Left lung (tissue), 10 donors: Measurements from ENCODE around the gene GPBAR1. TPM values are rescaled to one million over a fixed set of nuclear protein-coding genes. Genes with fewer than 3 reads are reported as not detected.
"Not testable (repeated sequence)": the region's sequence is repeated elsewhere in the genome, so short reads cannot be mapped to it uniquely, and the experiment has no call there.

ENCODE experiments used
- ATAC-seq: fragments of 200-7000 bp; cut with Tn5 transposase; one replicate; pipeline ENCODE4 v1.9.1; 2020; ENCODE audit warnings: moderate library complexity
- DNase-seq, 4 donors: peaks; one replicate each; pipeline ENCODE4 v3.0.0-alpha.2; 2013 to 2020
- H3K27ac ChIP-seq, 2 donors: fragments of 200-600 bp; sonication (generic) in 1 of 2; one replicate each; pipeline versions ENCODE4 v1.5.0 to v1.8.0; 2020 to 2021
- H3K27me3 ChIP-seq, 2 donors: fragments of 200-600 bp; sonication (generic) in 1 of 2; one replicate each; pipeline versions ENCODE4 v1.5.0 to v1.8.0; 2020 to 2021
- H3K36me3 ChIP-seq, 2 donors: fragments of 200-600 bp; sonication (generic) in 1 of 2; one replicate each; pipeline versions ENCODE4 v1.5.0 to v1.8.0; 2020 to 2021
- H3K4me1 ChIP-seq, 2 donors: fragments of 200-600 bp; one replicate each; pipeline ENCODE4 v1.8.0; 2021
- H3K4me3 ChIP-seq, 2 donors: fragments of 200-600 bp; sonication (generic) in 1 of 2; one replicate each; pipeline versions ENCODE4 v1.5.0 to v1.8.0; 2020 to 2021; ENCODE audit warnings: mild to moderate bottlenecking in 1 of 2
- H3K9me3 ChIP-seq, 2 donors: fragments of 200-600 bp; sonication (generic) in 1 of 2; one replicate each; pipeline versions ENCODE4 v1.5.0 to v1.8.0; 2020 to 2021
- CTCF ChIP-seq, 2 donors: fragments of 200-600 bp; sonication (generic) in 1 of 2; IDR thresholded peaks; one replicate each; pipeline versions ENCODE4 v1.5.0 to v1.8.0; 2021; ENCODE audit warnings: antibody characterized with exemption in 2 of 2
- intact Hi-C, 2 donors: fragments of 100-400 bp; cut with DNase I; formaldehyde crosslinking; loops; one replicate each; pipeline versions ENCODE4 v1.11.2 to v1.14.2; 2022
- microRNA-seq, 2 donors: library from miRNA; unstranded; fragments of <30 nt; microRNA quantifications; one replicate each; pipeline ENCODE4, GENCODE V29; 2019
- polyA plus RNA-seq, 6 donors: library from polyadenylated mRNA; unstranded; fragments of 120-200 nt; gene quantifications; one replicate each; pipeline ENCODE4 v1.2.1, GENCODE V29; 2013; ENCODE audit not compliant: insufficient read length in 6 of 6
- total RNA-seq, 2 donors: library from RNA; stranded (reverse); fragmentation: NEBNext Ultra II Directional; extraction: Animal tissue kit (Norgen Biotek cat#: 25700); gene quantifications; one replicate each; pipeline ENCODE4 v1.2.1, GENCODE V29; 2021
- donor health status: DM: no; HTN: yes; CAD: no.
- donor health status: DM: no; HTN: no; CAD: no.

Gene GPBAR1
- total and polyA plus RNA-seq, 8 donors: 0.88 to 4.3 (median 1.3) TPM

DNA sequence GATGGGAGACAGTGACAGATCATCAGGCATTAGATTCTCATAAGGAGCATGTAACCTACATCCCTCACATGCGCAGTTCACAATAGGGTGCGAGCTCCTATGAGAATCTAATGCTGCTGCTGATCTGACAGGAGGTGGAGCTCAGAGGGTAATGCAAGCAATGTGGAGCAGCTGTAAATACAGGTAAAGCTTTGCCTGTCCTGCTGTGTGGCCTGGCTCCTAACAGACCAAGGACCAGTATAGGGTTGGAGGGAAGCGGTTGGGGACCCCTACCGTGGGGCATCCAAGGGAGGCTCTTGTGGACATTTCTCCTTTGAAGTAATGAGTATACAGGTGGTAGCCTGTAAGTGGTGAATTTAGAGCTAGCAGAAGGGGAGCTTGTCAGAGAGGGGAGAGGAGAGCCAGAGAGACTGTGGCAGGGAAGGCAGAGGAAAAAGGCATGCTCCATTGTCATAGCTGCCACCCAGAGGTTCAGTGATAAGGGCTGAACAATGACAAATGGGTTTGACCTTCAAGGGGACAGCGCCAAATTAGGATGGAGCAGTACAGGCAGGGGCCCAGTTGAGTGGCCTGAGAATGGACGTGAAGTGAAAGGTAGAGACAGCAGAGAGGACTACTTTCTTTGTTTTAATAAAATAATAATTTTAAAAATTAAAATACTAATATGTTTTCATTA is 46.7 kb downstream of the GPBAR1 start:
- intact Hi-C loops: loop anchor here in 1 of 2 donors (10.0 kb wide), 1 partner anchor 157 kb away; no protein-coding TSS in a partner anchor
- H3K4me1 ChIP-seq: peaks cover 0 to 22% of the 10 kb centered on the region in 2 donors

DNA sequence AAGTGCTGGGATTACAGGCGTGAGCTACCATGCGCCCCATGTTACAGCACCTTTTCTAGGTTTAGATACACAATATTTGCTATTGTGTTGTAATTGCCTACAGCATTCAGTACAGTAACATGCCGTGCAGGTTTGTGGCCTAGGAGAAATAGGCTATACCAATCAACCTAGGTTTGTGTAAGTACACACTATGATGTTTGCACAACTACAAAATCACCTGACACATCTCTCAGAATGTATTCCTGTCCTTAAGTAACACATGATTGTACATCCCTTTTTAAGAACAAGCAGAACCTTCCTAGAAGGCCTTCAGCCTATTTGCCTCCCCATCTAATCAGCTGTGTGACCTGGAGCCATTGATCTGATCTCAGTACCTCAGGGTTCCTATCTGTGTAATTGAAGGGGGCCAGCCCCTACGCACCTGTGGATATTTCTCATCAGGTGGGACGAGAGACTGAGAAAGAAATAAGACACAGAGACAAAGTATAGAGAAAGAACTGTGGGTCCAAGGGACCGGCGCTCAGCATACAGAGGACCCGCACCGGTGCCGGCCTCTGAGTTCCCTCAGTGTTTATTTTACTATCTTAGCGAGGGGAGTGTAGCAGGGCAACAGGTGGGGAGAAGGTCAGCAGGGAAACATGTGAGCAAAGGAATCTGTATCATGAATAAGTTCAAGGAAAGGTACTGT is 50.2 kb downstream of the GPBAR1 start:
- intact Hi-C loops: no loop called here

More for the DNA sequence above, 46.7 kb downstream of the GPBAR1 start:
- no peak for DNase-seq
- no peaks in the 10 kb centered on the region for H3K27me3 ChIP-seq
- no peak for TF ChIP-seq CTCF (IDR thresholded peaks at IDR 0.05)
- no peak overlapping the region for H3K27ac ChIP-seq
- no peaks in the 10 kb centered on the region for H3K36me3 ChIP-seq
- ATAC-seq: no peak
- no peak overlapping the region for H3K4me3 ChIP-seq
- no peaks in the 10 kb centered on the region for H3K9me3 ChIP-seq

DNA sequence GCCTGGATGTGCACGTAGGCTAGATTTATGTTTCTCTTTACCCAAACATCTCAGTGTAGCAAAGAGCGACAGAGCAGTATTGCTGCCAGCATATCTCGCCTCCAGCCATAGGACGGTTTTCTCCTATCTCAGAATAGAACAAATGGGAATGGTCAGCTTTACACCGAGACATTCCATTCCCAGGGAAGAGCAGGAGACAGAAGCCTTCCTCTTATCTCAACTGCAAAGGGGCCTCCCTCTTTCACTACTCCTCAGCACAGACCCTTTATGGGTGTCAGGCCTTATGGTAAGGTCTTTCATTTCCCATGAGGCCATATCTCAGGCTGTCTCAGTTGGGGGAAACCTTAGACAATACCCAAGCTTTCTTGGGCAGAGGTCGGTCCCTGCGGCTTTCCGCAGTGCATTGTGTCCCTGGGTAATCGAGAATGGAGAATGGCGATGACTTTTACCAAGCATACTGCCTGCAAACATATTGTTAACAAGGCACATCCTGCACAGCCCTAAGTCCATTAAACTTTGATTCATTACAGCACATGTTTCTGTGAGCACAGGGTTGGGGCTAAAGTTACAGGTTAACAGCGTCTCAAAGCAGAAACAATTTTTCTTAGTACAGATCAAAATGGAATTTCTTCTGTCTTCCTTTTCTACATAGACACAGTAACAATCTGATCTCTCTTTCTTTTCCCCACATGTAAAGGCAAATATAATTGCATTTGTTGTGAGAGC is 50.9 kb downstream of the GPBAR1 start:
- H3K9me3 ChIP-seq, H3K27me3 ChIP-seq, H3K4me3 ChIP-seq, H3K36me3 ChIP-seq, ATAC-seq, DNase-seq, intact Hi-C loops: not testable (repeated sequence)
- Histone ChIP-seq H3K27ac (peak overlapping the region in 1 of 2 donors; percentile 28), H3K4me1 (peaks cover 0 to 53% of the 10 kb centered on the region in 2 donors)

More for the DNA sequence above, 50.2 kb downstream of the GPBAR1 start:
- H3K4me1 ChIP-seq: peaks cover 0 to 46% of the 10 kb centered on the region in 2 donors
- H3K4me3 ChIP-seq: no peak overlapping the region
- no peaks in the 10 kb centered on the region for H3K27me3 ChIP-seq
- H3K36me3 ChIP-seq: no peaks in the 10 kb centered on the region
- ATAC-seq: peak; percentile 26
- TF ChIP-seq CTCF (IDR thresholded peaks at IDR 0.05): no peak
- no peaks in the 10 kb centered on the region for H3K9me3 ChIP-seq
- H3K27ac ChIP-seq: peak overlapping the region in 1 of 2 donors; percentile 41
- DNase-seq: no peak

GRCh38 chr2:218312267-218312756 is 51.5 kb downstream of the GPBAR1 start:
- Histone ChIP-seq H3K4me3 (no peak overlapping the region), H3K27ac (peak overlapping the region; percentile 59 to 77), H3K27me3 (no peaks in the 10 kb centered on the region), H3K9me3 (no peaks in the 10 kb centered on the region), H3K36me3 (no peaks in the 10 kb centered on the region), H3K4me1 (peaks cover 0 to 59% of the 10 kb centered on the region in 2 donors)
- DNase-seq (no peak), ATAC-seq (peak; percentile 77)
- intact Hi-C loops: no loop called here
- TF ChIP-seq CTCF (IDR thresholded peaks at IDR 0.05): no peak

DNA sequence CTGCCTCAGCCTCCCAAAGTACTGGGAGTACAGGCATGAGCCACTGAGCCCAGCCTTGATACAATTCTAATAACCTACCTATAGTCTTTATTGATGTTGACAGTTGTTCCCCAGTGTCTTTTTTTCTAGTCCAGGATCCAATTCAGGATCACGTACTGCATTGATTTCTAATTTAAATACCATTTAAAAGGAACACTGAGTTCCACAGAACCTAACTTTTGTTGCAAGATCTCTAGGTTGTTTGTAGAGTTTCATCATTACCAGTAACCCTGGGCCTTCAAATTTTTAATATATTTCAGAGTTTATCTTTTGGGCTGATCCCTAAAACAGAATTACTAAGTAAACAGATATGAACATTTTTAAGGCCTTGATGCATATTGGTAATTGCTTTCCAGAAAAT is 52.5 kb downstream of the GPBAR1 start:
- intact Hi-C loops: no loop called here
- no peaks in the 10 kb centered on the region for H3K9me3 ChIP-seq
- DNase-seq (no peak), ATAC-seq (peak; percentile 7)
- no peaks in the 10 kb centered on the region for H3K27me3 ChIP-seq
- H3K4me1 ChIP-seq: peaks cover 0 to 58% of the 10 kb centered on the region in 2 donors
- no peak overlapping the region for H3K4me3 ChIP-seq
- TF ChIP-seq CTCF (IDR thresholded peaks at IDR 0.05): no peak
- H3K27ac ChIP-seq: peak overlapping the region; percentile 59 to 77
- H3K36me3 ChIP-seq: no peaks in the 10 kb centered on the region

Small RNAs within 50 kb of the gene (microRNA-seq; reads per million reads assigned to microRNA genes)
- gene MIR6513: 4.2 to 5.2 reads per million in 2 donors

Other genes starting within 250 kb of the GPBAR1 start
- gene RUFY4, start 191.8 kb upstream of the GPBAR1 start, total RNA-seq: under 1 TPM in 1 of 2 donors, not detected in 1; 0.42 TPM
- under 1 TPM; 0.41 to 0.74 (median 0.55) TPM for gene RUFY4, start 191.8 kb upstream of the GPBAR1 start, polyA plus RNA-seq
- gene CXCR2, start 135.0 kb upstream of the GPBAR1 start, total RNA-seq: 10 to 100 TPM in 1 of 2 donors, 1 to 10 TPM in 1; 3.1 to 22.0 TPM
- gene CXCR2, start 135.0 kb upstream of the GPBAR1 start, polyA plus RNA-seq: under 1 TPM; 0.23 to 0.29 (median 0.26) TPM
- gene CXCR1, start 94.1 kb upstream of the GPBAR1 start, total RNA-seq: 10 to 100 TPM in 1 of 2 donors, 1 to 10 TPM in 1; 1.7 to 21.0 TPM
- under 1 TPM in 5 of 6 donors, not detected in 1; 0.06 to 0.18 (median 0.07) TPM for gene CXCR1, start 94.1 kb upstream of the GPBAR1 start, polyA plus RNA-seq
- 100 to 1,000 TPM; 361 to 452 TPM for gene ARPC2, start 43.8 kb upstream of the GPBAR1 start, total RNA-seq
- gene ARPC2, start 43.8 kb upstream of the GPBAR1 start, polyA plus RNA-seq: 100 to 1,000 TPM; 229 to 266 (median 253) TPM
- 10 to 100 TPM; 55.2 to 57.2 TPM for gene AAMP, start 9.1 kb downstream of the GPBAR1 start, total RNA-seq
- gene AAMP, start 9.1 kb downstream of the GPBAR1 start, polyA plus RNA-seq: 100 to 1,000 TPM; 106 to 120 (median 115) TPM
- 10 to 100 TPM; 93.4 to 96.8 TPM for gene PNKD, start 9.5 kb downstream of the GPBAR1 start, total RNA-seq
- gene PNKD, start 9.5 kb downstream of the GPBAR1 start, polyA plus RNA-seq: 10 to 100 TPM; 58.2 to 66.2 (median 60.0) TPM
- 100 to 1,000 TPM; 281 to 308 TPM for gene TMBIM1, start 31.5 kb downstream of the GPBAR1 start, total RNA-seq
- 10 to 100 TPM; 63.5 to 78.4 (median 70.6) TPM for gene TMBIM1, start 31.5 kb downstream of the GPBAR1 start, polyA plus RNA-seq
- 1 to 10 TPM in 1 of 2 donors, under 1 TPM in 1; 0.55 to 3.3 TPM for gene CATIP, start 95.8 kb downstream of the GPBAR1 start, total RNA-seq
- gene CATIP, start 95.8 kb downstream of the GPBAR1 start, polyA plus RNA-seq: 1 to 10 TPM in 4 of 6 donors, under 1 TPM in 2; 0.76 to 4.1 (median 2.1) TPM
- gene SLC11A1, start 121.3 kb downstream of the GPBAR1 start, total RNA-seq: 100 to 1,000 TPM in 1 of 2 donors, 10 to 100 TPM in 1; 98.2 to 194 TPM
- 1 to 10 TPM in 1 of 6 donors, under 1 TPM in 5; 0.70 to 1.8 (median 0.89) TPM for gene SLC11A1, start 121.3 kb downstream of the GPBAR1 start, polyA plus RNA-seq
- 100 to 1,000 TPM; 122 to 147 TPM for gene CTDSP1, start 138.9 kb downstream of the GPBAR1 start, total RNA-seq
- 100 to 1,000 TPM; 124 to 160 (median 148) TPM for gene CTDSP1, start 138.9 kb downstream of the GPBAR1 start, polyA plus RNA-seq
- under 1 TPM in 1 of 2 donors, not detected in 1; 0.29 TPM for gene VIL1, start 158.1 kb downstream of the GPBAR1 start, total RNA-seq
- gene VIL1, start 158.1 kb downstream of the GPBAR1 start, polyA plus RNA-seq: 1 to 10 TPM; 1.0 to 1.8 (median 1.2) TPM